Stimulated activated CD4-positive, alpha-beta T cell treated with anti-CD3 and anti-CD28 coated beads, Interleukin-1b, Interleukin-23, amount 100 ng/mL, for 48 hours (primary cell): ENCODE data around the gene DCTN4.

Source experiments
- DNase-seq: peaks from one replicate; pipeline ENCODE4 v3.0.0-alpha.2; 2020

Gene DCTN4

DNA sequence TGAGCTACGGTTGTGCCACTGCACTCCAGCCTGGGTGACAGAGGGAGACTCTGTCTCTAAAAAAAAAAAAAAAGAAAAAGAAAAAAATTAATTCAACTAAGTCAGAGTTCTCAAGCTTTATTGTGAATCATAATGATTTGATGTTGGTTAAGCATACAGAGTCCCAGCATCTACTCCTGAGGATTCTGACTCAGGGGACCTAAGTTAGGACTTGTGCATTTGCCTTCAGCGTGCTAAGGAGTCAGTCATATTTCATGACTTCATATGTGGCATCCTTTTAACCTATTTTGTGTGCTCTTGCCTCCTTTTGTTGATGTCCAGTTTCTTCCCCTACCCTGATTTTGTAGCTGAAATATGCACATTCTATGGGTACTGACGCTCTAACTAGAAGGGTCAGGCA, 94.9 kb downstream of the DCTN4 start:
- DNase-seq = no peak

DNA sequence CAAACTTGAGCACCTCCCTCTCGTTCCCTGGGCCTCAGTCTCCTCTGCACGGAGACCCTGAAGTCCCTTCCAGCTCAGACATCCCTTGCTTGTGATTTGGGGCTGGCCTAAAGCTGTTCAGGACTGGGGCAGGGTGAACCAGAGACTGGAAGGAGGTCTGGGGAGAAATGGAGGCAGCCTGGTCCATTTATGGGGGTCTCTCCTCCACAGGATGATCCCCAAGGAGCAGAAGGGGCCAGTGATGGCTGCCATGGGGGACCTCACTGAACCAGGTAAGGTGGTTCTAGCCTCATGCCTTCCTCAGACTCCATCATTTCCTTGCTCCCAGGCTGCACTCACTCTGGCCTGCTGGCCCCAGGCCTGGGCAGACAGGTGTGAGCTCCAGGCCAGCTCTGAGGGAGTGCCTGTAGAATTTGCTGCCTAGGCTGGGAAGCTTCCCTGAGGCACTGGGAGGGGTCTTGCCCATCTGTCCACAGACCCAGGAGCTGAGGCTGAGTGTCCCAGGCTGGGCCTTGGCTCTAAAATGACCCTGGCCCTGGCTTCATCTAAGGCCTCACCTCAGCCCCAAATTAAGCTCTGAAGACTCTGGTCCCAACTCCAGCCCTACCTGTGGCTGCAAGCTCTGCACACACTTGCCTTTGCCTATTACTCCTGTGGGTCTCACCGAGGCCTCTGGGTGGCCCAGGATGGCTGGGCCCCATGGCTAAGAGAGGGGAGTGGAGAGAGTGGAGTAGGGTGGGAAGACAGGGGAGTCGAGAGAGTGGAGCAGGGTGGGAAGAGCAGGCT, 95.9 kb downstream of the DCTN4 start:
- no peak for DNase-seq

DNA sequence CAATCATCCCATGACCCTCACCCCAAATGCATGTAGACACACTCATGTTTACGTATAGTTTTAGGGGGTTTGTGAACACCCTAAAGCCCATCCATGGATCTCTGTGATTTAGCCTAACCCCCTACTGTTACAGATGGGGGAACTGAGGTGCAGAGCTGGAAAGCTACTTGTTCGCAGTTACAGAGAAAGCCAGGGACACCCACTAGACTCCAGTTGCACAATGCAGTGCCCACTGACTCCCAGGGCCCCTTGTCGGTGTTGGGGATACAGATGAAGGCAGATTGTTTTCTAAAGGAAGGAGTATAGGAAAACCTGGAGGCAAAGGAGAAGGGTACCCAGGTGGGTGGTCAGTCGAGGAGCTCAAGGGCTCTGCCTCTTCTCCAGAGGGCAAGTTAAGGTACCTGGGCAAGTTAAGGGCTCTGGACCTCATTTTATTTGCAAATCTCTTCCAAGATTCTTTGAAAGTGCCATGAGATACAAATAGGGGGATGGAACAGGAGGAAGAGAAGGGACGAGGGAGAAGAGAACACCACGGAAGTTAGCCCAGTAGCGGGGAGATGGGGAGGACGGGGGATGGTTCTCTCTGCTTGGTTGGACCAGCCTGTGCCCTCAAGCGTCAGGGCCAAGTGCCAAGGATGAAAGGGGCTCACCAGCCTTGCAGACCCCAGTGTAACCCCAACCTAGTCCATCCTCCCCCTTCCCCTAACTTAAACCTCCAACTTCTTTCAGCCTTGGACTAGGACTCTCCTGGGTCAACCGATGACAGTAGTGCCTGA, 96.8 kb downstream of the DCTN4 start:
- no peak for DNase-seq

DNA sequence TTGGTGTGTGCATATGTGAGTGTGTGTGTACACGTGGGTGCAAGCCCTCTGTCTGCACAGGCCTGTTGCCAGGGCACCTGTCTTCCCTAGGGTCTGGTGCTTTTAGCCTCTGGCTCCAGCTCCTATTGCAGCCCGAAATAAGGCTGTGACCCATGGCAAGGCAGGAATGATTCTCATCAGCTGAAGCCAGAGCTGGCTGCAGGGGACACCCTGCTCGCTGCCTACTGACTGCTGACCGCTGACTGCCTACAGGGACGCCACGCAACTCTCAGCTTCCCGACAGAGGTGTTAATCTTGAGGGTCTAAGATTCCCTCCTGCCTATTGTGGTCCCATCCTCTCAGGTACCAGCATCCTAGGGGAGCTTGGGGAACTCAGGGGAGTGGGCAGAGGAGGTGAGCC, 97.7 kb downstream of the DCTN4 start, which contains the start of gene MYOZ3:
TSS of gene MYOZ3 (plus strand) at position 166 of the 400 bp plus-strand sequence. CDS start 1,691 bp downstream, outside the sequence.
- no peak for DNase-seq

DNA sequence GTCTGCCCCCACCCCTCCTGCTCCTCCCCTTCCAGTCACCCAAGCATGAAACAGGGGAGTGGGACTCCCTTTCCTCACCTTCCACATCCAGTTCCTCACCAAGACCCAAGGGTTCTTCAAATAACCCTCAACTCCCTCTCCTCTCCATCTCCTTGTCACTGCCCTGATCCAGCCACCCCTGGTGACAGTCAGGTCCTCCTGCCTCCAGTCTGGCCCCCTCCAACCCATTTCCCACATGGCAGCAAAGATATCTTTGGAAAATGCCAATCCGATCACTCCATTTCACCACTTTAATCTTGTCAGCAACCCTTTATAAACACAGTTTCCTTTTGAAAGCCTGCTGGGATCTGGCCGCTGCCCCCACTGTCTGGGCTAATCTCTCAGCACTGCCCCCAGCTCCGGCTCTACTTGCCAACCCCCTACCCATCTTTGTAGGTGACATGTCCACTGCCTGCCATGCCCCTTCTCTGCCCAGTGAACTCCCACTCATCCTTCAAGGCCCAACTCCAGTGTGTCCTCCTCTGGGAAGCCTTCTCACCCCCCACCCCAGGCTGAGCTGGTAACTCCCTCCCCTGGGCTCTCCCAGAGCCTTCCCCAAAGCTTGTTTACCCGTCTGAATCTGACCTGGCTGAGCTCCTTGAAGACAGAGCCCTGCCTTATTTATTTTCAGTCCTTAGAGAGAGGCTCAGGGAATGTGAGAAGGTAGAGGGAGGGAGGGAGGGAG, 98.5 kb downstream of the DCTN4 start:
- no peak for DNase-seq

DNA sequence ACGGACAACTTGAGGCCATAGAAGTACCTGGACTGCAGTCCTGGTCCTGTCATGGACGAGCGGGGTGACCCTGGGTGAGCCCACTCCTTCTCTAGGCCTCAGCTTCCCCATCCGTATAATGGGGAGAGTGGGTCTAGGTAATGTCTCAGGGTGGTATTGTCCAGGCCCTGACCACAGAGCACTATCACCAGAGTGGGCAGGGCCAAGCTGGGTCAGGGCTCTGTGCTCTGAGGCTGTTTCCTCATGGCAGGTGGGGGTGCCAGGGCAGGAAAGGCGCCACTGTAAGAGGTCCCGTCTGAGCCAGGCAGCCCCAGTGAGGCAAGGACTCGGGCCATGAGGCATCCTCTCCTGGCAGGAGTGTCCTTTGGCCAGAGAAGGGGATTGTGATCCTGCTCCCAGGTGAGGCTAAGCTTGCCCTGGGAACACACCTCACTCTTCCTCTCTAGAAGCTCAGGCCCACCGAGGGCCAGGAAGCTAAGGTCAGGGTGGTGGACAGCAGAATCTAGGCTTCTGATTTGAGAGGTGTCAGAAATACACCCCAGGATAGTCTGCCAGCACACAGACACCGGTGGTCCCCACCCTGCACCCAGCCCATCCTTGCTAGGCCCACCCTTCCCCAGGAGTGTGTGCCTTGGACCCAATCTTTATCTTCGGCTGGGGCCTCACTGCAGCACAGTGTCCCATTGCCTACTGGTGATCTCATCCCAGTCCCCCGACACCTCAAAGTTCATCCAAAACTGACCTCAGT, 99.3 kb downstream of the DCTN4 start:
- no peak for DNase-seq

DNA sequence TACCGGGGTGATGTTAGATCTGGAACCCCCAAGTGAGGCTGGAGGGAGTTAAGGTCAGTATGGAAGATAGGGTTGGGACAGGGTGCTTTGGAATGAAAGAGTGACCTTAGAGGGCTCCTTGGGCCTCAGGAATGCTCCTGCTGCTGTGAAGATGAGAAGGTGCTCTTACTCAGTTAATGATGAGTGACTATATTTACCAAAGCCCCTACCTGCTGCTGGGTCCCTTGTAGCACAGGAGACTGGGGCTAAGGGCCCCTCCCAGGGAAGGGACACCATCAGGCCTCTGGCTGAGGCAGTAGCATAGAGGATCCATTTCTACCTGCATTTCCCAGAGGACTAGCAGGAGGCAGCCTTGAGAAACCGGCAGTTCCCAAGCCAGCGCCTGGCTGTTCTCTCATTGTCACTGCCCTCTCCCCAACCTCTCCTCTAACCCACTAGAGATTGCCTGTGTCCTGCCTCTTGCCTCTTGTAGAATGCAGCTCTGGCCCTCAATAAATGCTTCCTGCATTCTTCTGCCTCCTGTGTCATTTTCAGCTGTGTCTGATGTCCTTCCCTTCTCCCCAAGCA, 100.0 kb downstream of the DCTN4 start:
- no peak for DNase-seq
